GM19239 (cell line): ENCODE results near the gene IGIP.
"Not testable (repeated sequence)": the region's sequence is repeated elsewhere in the genome, so short reads cannot be mapped to it uniquely, and the experiment has no call there.

ENCODE experiments used
- DNase-seq: peaks from one replicate; pipeline ENCODE4 v3.0.0; 2011; ENCODE audit warnings: low spot score; ENCODE audit not compliant: insufficient read length
- FAIRE-seq: peaks from 2 replicates; lab custom pipeline; 2011; peaks lifted over from hg19 to GRCh38; lab: Jason Lieb, UNC

IGIP gene

DNA sequence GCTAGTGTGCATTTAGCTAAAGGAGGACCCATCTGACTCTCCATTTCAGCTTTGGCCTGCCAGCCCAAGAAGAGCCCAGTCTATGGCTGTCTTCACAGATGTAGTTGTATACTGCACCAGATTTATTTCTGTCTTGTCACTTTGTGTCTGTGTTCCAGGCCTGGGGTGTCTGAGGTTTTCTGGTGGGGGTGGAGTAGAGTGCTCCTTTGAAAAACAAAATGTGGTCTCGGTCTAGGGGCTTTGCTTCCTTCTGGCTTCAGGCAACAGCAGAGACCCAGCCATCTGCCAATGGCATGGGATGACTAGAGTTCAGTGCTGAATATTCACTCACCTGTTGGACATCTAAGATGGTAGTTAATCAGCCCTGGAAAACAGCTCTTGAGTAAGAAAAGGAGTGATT is 10.9 kb downstream of the IGIP start:
- DNase-seq (no peak), FAIRE-seq (no peak)

DNA sequence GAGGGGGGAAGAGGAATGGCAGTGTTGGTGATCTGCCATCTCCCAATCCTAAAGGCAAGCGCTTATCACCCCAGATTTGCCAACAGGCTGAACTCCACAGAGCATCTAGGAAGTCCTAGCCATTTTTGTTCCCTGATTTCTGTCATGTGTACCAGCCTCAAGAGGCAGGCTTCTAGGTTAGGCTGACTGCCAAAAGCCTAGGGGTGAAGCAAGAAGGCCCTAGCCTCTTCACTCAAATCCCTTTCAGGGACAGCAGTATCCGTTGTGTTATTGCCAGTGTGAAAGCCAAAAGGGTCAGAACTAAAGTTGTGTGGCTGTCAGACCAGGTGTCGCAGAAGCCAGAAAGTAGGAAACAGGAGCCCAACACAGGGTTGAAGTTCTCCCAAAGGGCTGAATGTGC is 14.7 kb downstream of the IGIP start:
- DNase-seq: no peak
- FAIRE-seq: no peak

DNA sequence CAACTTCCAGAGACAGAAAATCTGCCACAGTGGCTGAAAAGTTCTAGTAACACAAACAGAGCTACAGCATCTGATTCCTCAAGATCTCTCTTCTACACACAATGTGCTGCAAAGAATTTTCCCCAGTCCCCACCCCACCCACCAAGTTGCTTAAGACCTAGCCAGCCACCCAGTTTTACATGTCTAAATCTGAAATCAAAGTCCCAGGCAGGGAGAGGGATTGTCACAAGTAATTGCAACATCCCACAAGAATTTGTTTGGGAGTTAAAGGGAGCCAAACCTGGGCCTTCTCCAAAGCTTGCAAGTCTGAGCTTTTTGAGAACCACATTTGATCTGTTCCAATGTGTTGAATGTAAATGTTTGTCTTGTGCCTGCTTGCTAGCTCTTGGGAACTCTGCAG is 15.5 kb downstream of the IGIP start:
- DNase-seq (no peak), FAIRE-seq (no peak)

DNA sequence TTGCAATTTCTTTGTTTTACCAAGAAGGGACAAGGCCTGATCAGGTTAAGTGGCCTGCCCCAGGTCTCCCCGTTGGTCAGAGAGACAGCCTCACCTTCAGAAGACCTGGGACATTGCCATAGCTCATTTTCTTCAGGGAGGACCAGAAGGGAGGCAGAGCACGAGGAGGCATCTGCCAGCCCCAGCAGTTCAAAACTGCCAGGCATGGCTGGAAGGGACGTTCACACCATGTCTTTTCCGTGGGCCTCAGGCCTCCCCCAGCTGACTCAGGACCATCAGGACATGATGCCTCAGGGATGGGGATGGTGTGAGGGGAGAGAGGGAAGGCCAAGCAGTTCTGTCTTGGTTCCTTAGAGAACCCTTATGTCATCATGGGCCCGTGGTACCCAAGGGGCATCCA is 16.5 kb downstream of the IGIP start:
- no peak for DNase-seq
- no peak for FAIRE-seq

DNA sequence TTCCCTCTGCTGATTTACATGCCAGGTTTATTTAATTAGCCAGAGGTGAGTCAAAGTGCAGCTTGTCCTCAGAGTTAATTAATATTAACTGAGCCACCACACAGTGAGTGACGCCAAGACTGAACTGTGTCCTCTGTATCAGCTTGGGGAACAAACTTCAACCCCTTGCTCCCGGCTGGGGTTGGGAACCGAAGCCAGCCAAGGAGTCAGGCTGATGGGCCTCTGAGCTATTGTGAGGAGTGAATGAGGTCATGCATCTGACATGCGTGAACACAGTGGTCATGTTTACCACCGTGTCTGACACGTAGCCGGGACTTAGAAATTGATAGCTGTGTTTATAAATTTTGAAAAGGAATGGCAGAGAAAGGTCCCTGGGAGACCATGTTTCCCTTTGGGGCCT is 17.1 kb downstream of the IGIP start:
- no peak for FAIRE-seq

DNA sequence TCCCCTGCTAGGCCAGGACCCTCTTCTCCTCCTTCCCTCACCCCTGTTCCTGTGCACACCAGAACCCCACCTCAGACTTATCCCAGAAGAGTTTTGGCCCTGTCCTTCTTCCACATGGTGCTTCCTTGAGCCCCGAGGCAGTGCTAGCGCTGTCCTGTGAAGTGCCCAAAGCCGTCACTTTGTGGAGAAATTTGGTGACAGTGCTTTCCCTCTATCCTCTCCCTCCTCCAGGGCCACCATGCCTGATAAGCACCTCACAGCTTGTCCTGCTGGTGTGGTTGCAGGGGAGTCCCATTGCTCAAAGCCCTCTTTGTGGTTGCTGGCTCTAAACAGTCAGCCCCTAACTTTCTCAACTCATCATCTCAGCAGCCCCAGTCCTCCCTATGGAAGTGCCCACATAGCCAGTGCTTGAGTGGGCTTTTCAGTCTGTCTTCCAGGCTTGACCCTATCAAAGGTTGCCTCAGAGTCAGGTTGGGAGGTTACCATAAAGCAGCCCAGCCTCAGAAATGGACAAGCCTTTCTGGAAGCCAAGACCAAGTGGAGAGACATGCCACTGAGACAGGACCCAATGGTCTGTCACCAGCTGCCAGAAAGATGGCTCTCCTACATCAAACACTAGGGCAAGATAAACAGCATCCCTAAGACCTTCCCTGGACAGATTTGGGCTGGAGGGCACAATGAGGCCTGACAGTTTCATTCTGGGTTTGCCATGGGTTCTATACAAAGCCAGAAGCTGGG is 18.0 kb downstream of the IGIP start:
- no peak for DNase-seq
- FAIRE-seq: peak; percentile 31

More for the DNA sequence above, 17.1 kb downstream of the IGIP start:
- DNase-seq: no peak

DNA sequence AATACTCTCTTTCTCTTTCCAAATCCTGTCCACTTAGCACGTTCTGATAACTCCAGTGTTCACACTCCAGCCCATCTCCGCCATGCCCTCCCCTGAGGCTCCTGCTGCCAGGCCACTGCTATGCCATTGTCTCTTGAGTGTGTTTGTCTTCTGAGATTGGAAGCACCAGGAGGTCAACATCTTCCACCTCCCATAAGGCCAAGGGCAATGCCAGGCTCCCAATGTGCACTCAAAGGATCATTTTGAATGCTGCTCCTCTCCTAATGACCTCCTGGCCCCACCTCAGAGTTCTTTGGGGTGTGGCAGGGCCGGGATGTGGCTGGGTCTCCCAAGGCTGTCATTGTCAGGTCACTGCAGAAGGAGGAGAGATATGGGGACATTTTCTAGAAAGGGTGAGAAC is 19.5 kb downstream of the IGIP start:
- FAIRE-seq (no peak), DNase-seq (no peak)

DNA sequence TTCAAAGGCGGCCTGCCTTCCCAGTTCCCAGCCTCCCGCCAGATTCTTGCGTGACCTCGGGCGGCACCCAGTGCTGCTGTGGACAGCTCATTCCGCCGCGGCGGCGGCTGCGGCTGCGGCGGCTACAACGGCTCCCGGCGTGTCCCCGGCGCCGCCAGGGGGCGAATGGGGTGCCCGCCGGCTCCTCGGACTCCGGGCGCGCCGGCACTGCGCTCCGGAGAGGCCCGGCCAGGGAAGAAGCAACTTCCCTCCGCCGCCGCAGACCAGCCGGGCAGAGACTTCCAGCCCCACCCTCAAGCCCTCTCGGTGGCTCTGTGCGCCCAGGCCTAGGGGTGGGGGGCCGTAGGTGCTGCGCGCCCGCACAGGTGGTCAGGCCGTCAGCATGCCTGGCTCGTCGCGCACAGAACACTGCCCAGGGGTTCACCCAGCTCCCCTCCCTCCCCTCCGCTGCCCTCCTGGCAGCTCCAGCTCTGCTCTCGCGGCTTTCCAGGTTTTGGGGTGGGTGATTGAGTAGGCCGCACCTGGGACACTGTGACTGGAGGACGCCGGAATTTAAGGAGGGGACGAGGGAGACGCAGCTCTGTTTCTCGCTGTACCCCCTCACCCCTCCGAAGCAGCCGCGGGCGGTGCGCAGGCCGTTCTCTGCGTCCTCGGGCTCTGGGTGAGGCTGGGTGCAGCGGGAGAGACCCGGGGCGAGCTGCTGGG is 20.2 kb downstream of the IGIP start:
- peak; percentile 55 for DNase-seq
- no peak for FAIRE-seq

DNA sequence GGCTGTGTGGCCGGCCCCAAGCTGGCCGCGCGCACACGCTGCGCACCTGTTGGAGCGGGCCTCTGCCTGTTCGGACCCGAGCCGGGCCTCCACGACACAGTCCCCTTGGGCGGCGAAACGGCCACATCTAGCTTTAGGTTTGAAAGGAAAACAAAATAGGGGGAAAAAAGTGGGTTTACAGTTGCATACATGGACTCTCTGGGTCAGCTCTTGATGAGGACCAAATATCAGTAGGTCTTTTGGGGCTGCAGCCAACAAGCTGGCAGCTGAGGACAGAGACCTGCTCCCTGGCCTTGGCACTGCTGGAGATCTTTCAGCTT is 20.7 kb downstream of the IGIP start:
- no peak for FAIRE-seq
- no peak for DNase-seq

DNA sequence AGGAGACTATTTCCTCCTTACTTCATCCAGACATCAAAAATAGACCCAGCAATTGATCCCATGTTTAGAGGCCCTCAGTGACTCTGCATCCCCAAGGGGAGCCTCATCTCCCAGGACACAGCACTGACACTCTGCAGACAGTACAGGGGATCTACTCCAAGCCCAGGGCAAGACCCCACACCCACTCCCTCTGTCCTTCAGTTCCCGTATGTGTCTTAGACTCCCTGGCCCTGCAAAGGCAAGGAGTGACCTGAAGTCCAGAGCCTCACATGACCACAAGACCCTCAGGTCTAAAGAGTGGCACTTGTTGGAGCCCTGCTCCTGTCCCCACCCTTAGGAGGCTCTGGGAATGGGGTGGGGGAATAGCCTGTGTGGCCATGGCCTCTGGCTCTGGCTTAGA is 21.7 kb downstream of the IGIP start:
- no peak for FAIRE-seq
- no peak for DNase-seq

DNA sequence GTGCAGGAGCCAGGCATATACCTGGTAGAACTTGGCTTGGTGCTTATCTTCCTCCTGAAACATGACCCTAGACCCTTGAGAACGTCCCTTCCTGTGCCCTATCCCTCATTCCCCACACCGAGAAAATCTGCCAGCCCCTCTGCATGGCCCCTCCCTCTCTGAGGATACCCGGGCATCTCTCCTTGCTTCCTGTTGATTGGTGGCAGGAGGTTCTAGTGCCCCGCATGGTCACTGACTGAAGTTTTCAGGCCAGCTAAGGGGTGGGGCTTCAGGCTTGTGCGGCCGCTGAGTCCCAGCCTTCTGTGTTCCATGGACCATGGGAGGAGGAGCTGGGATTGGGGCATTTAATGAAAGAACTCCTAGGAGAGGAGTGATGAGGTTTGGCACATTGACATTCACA is 22.8 kb downstream of the IGIP start:
- FAIRE-seq (no peak), DNase-seq (no peak)

DNA sequence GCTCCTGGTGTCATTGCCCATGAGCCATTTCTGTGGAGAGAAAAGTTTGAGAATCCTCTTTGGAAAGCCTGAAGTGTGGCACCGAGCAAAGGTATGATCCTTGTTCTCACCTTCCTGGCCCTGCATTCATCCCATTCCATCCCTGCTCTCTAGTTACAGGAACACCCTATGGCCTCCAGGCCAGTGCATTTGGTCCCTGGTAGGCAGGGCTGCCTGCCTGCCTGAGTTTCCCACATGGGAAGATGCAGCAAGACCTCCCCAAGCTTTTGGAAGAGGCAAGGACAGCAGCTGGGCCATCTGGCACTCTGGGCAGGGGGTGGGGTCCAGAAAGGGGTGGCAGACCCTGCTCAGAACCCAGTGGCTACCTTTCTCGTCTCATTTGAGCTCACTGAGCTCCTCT is 24.5 kb downstream of the IGIP start:
- DNase-seq: no peak
- FAIRE-seq: no peak

DNA sequence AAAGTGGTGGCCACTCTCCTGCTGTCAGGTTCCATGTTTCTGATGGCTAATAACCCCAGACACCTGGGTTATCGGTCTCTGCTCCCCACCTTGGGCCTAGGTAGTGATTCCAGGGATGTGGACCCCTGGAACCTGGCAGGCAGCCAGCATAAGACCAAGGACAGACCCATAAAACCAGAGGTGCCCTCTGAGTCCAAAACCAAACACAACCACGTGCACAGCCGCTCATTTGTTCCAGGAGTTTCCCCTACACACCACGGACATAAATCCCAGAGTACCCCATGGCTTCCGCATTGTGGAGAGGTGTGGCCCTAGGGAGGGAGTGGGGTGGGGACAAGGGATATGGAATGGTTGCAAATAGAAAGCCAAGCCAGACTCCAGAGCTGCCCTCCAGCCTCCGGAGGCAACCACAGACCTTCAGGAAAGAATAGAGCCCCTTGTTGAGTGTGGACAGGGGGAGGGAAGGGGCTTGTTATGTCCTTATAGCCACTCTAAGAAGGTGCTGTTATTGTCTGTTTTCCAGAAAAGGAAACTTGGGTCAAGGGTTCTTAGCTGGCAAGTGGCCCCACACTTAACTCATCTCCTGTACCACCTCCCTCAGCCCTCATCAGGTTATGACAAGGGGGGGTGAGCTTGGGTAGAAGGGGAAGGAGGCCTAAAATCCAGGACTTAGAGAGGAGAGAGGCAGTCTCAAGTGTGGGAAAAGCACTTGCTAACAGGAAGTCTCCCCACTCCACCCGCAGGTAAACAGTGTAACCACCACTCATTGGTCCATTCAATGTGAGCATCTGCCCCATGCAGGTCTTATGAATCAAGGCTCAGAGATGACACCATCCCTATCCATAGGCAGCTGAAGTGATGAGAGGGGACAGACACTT is 25.6 kb downstream of the IGIP start:
- FAIRE-seq (no peak), DNase-seq (no peak)

DNA sequence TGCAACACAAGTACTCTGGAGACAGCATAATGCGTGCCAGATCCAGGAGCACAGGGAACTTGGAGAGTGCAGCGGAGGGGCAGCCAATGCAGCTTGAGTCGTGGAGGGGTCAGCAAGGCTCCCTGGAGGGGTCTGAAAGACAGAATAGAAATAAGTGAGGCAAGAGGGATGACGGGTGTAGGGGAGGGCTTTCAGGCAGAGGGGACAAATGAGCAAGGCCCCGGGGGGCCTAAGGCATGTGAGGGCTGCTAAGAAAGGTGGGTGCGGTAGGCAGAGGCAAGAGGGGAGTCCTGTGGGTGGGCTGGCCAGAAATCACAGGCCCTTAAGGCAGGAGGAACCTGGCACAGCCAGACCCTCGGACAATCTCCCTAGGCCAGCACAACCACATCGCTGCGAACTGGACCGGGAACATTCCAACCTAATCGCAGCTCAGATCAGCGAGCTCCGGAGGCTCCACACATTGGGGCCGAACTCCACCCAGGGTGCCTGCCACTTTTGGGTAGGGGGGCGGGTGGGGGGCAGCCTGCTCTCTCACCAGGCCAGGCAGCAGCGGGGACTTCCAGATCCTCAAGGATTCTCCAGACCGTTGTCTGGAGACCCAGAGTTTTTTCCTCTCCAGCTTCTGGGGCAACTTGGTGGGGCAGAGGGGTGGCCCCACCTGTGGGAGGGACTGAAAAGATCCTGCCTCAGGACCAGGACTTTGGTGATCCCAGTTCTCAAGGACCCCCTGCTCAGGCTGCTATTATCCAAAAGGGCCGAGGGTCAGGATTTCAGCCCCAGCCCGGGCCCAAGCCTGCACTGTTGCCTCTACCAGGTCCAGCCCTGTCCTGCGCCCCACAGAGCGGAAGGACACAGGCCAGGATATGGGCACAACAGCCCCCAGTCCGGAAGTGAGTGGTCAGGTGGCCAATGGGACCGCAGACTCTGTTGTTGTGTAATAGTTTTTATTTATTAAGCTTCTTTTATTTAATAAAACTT is 26.6 kb downstream of the IGIP start:
- FAIRE-seq: no peak

DNA sequence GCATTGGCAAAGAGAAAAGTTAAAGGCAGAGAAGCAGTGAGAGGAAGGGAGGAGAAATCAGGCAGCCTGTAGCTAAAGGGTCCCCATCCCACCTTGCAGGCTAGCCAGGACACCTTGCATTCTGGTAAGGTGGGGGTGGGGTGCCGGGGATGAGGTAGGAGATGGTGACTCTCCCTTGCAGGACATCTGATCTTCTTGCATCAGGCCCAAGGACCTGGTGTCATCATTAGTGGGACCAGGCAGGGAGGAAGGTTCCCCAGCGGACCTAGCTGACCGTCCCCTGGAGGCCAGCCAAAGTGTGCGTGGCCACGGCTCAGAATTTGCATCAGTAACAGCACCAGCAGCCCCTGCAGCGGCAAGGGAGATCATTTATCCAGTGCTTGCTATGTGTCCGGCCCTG is 27.5 kb downstream of the IGIP start:
- no peak for FAIRE-seq
- DNase-seq: no peak

More for the DNA sequence above, 26.6 kb downstream of the IGIP start:
- DNase-seq: no peak

DNA sequence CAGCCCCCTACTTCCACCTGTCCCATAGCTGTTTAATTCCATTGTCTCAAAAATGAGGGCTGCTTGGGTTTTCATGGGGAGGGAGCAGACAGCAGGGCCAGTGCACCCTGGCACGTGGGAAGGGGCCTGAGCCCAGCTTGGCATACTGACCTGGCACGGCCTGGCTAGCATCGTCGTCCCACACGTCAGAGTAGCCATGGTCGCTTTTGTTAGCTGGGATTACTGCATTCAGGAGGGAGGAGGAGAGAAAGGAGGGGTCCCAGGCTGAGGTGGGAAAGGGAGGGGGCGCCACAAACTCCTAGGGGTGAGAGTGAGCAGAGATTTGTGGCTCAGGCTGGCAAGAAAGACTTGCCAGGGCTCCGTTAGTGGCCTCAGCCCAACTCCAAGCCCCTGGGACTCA is 28.2 kb downstream of the IGIP start:
- FAIRE-seq (no peak), DNase-seq (no peak)

DNA sequence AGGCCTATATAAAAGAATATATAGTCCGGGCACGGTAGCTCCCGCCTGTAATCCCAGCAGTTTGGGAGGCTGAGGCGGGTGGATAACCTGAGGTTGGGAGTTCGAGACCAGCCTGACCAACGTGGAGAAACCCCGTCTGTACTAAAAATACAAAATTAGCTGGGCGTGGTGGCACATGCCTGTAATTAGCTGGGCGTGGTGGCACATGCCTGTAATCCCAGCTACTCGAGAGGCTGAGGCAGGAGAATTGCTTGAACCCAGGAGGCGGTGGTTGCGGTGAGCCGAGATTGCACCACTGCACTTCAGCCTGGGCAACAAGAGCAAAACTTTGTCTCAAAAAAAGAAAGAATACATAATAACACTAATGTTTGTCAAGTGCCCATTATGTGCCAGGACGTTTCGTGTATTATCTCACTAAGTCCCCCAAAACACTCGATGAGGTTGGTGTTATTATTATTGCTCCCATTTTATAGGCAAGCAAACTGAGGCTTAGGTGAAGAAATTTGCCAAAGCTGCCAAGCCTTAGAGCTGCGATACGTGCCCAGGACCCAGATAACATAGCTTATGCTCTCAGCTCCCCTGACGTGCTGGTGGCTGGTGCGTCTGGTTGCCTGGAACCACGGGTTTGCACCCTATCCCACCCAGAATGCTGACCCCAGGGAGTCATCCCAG is 29.1 kb downstream of the IGIP start:
- FAIRE-seq, DNase-seq: not testable (repeated sequence)

DNA sequence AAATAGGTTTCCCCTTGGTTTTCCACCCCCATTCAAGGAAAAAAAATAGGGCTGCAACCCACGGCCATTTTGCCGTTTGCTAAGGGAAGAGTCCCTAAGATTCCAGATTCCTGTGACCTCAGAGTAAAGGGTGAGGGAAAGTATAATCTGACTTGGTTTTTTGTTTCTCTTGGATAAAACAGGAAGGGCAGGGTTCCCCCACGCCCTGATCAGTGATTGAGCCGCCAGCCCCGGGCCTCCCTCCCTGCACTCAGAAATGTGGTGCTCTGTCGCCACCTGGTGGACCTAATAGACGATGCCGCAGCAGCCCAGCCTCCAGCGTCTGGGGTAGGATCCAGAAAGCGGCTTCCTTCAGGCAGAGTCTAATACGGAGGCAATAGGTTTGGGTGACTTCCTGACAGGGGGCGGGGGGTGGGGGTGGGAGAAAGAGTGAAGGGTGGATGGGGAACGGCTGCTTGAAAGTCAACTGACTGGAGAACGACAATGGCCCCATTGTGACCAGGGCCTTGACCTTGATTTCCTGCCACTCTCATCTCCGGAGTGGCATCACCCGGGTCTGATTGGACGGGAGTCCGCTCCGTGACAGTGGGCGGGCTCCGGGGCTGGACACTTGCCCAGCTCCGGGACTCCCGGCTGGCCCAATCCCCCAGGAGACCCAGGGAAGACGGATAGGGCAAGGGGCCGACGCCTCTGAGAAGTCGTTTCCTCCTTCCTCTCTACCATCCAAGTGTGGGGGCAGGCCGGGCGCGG is 31.5 kb downstream of the IGIP start:
- FAIRE-seq (peak; percentile 94), DNase-seq (peak; percentile 81)
